ENCODE results near the gene PLXNB2. TPM values are rescaled to one million over a fixed set of nuclear protein-coding genes. Genes with fewer than 3 reads are reported as not detected.

The PLXNB2 gene
- total and polyA plus RNA-seq, 11 donors = 35.1 to 139 (median 53.0) TPM

DNA sequence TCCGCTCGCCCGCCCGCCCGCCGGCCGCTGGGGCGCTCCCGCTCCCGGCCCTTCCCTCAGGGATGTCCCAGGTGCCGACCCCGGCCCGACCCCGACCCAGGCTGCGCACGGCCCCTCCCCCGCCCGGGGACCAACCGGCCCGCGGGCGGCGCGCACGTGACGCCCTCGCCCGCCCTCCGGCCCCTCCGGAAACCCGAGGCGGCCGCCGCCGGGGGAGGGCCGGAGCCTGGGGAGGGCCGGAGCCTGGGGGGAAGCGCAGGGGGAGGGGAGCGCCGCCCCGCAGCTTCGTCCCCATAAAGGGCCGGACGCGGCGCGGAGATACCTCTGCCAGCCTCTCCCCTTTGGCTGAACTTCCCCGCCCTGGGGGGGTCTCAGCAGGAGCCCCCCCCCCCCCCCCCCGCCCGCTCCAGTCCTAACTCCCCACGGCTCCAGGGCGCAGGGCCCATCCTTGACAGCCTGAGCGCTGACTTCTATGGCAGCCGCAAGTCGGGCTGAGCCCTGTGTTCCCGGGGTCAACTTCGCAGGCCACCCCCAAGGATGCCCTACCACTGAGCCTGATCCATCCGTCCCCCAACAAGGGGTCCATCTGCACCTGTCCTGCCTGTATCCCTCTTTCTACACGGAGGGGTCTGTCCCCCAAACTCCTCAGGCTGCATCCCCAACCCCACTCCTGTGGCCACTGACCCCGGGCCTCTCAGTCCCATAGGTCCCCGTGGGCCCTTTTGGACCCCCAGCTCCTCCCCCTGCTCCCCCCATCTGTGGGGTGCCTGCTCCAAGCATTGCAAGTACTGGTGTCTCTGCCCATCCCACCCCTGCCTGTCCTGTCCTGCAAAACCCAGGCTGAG lies 45.6 kb downstream of the PLXNB2 start, which contains the start of gene MAPK12:
Gene MAPK12, minus strand, starts transcription at position 69 of the 845 bp plus-strand sequence. CDS start 174 bp downstream, outside the sequence.
- peak in 3 of 5 donors; percentile 54 to 62 (median 62) for DNase-seq
- Histone ChIP-seq H3K27ac (peak within 1 kb of the TSS in 11 of 12 donors; percentile 21 to 71 (median 62)), H3K4me3 (peak within 1 kb of the TSS; percentile 37 to 84 (median 56)), H3K9me3 (no peaks in the 10 kb centered on the region), H3K27me3 (peaks cover 0 to 13% (median 0%) of the 10 kb centered on the region in 9 donors), H3K36me3 (peaks cover 0 to under 1% (median 0%) of the 10 kb centered on the region in 9 donors), H3K4me1 (peaks cover 6 to 53% (median 16%) of the 10 kb centered on the region in 12 donors)
- WGBS, 4 donors = 4 to 29% (median 9%) methylated on average over 6 to 61 of the region's 61 CpGs
- no peak for TF ChIP-seq POLR2A (IDR thresholded peaks at IDR 0.05)
- TF ChIP-seq, protein P1, sequence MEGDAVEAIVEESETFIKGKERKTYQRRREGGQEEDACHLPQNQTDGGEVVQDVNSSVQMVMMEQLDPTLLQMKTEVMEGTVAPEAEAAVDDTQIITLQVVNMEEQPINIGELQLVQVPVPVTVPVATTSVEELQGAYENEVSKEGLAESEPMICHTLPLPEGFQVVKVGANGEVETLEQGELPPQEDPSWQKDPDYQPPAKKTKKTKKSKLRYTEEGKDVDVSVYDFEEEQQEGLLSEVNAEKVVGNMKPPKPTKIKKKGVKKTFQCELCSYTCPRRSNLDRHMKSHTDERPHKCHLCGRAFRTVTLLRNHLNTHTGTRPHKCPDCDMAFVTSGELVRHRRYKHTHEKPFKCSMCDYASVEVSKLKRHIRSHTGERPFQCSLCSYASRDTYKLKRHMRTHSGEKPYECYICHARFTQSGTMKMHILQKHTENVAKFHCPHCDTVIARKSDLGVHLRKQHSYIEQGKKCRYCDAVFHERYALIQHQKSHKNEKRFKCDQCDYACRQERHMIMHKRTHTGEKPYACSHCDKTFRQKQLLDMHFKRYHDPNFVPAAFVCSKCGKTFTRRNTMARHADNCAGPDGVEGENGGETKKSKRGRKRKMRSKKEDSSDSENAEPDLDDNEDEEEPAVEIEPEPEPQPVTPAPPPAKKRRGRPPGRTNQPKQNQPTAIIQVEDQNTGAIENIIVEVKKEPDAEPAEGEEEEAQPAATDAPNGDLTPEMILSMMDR (IDR thresholded peaks at IDR 0.05) = no peak
- intact Hi-C loops (cut with DNase I) = no loop called here
- ATAC-seq = peak in 3 of 4 donors; percentile 26 to 46 (median 44)

DNA sequence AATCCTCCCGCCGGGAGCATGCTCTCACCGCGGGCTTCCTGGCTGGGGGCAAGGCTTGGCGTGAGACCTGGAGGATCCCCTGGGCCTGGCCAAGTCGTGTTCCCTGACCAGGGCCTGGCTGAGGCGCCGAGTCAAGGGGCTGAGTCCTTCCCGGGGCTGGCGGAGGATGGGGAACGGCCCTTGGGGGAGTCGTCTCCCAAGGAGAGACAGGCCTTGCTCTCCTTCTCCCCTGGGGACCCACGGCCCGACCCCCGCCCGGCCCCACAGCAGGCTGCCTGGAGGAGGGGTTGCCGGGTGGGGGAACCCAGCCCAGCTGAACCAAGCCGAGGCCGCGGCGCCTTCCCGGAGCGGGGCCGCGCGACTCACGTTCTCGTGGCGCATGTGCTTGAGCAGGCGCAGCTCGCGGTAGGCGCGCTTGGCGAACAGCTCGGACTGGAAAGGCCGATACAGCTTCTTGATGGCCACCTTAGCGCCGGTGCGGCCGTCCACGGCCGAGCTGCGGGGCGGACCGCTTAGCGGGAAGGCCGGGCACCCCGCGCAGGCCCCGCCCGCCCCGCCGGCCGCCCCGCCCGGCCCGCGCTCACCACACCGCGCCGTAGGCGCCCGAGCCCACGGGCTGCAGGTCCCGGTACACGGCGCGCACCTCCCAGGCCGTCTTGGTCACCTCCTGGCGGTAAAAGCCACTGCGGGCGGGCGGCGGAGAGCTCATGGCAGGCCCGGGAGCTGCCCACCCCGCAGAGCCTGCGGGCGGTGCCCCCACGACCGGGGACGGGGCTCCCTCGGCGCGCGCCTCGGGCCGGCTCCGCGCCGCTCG lies 46.4 kb downstream of the PLXNB2 start:
- H3K9me3 ChIP-seq = no peaks in the 10 kb centered on the region
- ATAC-seq (peak in 3 of 4 donors; percentile 3 to 19 (median 6)), DNase-seq (peak in 1 of 5 donors; percentile 70)
- peaks cover 5 to 51% (median 16%) of the 10 kb centered on the region in 12 donors for H3K4me1 ChIP-seq
- H3K27ac ChIP-seq = peak overlapping the region in 11 of 12 donors; percentile 21 to 71 (median 60)
- peaks cover 0 to 4% (median 0%) of the 10 kb centered on the region in 9 donors for H3K36me3 ChIP-seq
- intact Hi-C loops (cut with DNase I) = no loop called here
- peaks cover 0 to 13% (median 0%) of the 10 kb centered on the region in 9 donors for H3K27me3 ChIP-seq
- 0 to 5% (median 1%) methylated on average over 27 to 92 of the region's 92 CpGs for WGBS, 4 donors
- TF ChIP-seq, protein P1 (IDR thresholded peaks at IDR 0.05) = no peak
- no peak for TF ChIP-seq POLR2A (IDR thresholded peaks at IDR 0.05)
- peak overlapping the region; percentile 37 to 84 (median 56) for H3K4me3 ChIP-seq

DNA sequence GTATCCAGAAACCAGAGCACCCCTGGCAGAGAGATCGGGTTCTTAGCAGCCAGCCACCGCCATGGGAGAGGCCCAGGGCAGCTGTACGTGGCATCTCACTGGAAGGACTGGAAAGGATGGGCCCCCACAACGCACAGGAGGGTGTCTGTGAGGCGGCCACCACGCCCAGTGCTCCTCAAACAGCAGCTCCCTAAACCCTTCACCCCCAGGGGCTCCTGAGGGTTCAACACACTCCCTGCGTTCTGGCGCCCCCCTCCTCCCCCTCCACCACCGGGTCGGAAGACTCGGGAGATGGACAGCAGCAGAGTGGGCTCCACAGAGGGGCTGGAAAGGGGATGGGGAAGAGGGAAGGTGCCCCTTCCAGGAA lies 47.0 kb downstream of the PLXNB2 start:
- no peak for TF ChIP-seq POLR2A (IDR thresholded peaks at IDR 0.05)
- TF ChIP-seq, protein P1 (IDR thresholded peaks at IDR 0.05) = no peak

More for the DNA sequence above, 47.0 kb downstream of the PLXNB2 start:
- peak overlapping the region in 7 of 12 donors; percentile 21 to 71 (median 62) for H3K27ac ChIP-seq
- H3K4me3 ChIP-seq = peak overlapping the region; percentile 37 to 84 (median 56)
- peaks cover 0 to 8% (median 0%) of the 10 kb centered on the region in 9 donors for H3K36me3 ChIP-seq
- intact Hi-C loops (cut with DNase I) = no loop called here
- 30 to 50% (median 42%) methylated on average over 10 to 11 of the region's 11 CpGs for WGBS, 4 donors
- H3K9me3 ChIP-seq = no peaks in the 10 kb centered on the region
- ATAC-seq = no peak
- no peak for DNase-seq
- peaks cover 5 to 51% (median 16%) of the 10 kb centered on the region in 12 donors for H3K4me1 ChIP-seq
- peaks cover 0 to 13% (median 0%) of the 10 kb centered on the region in 9 donors for H3K27me3 ChIP-seq

All from heart left ventricle (tissue), 16 donors.